H9 (cell line): ENCODE data around the gene R3HDM2. TPM values are rescaled to one million over a fixed set of nuclear protein-coding genes. Genes with fewer than 3 reads are reported as not detected.

Source experiments
- DNase-seq: peaks from one replicate; pipeline ENCODE4 v3.0.0-alpha.2; 2017
- H2AFZ ChIP-seq: one replicate; pipeline ENCODE4 v1.6.1; 2013; ENCODE audit warnings: mild to moderate bottlenecking, low read length, control low read depth, moderate library complexity
- H2AK5ac ChIP-seq: 2 replicates; pipeline ENCODE4 v1.6.1; 2013; ENCODE audit warnings: low read length, control low read depth, mixed read lengths; ENCODE audit not compliant: insufficient read length
- H2BK120ac ChIP-seq: one replicate; pipeline ENCODE4 v1.6.1; 2013; ENCODE audit warnings: low read depth, mild to moderate bottlenecking, low read length, control low read depth, inconsistent platforms; ENCODE audit not compliant: poor library complexity, severe bottlenecking
- H2BK12ac ChIP-seq: 2 replicates; pipeline ENCODE4 v1.6.1; 2013; ENCODE audit warnings: low read length, control low read depth, mixed read lengths, low read depth; ENCODE audit not compliant: insufficient read length
- H2BK15ac ChIP-seq: 2 replicates; pipeline ENCODE4 v1.6.1; 2013; ENCODE audit warnings: low read depth, low read length, control low read depth
- H2BK20ac ChIP-seq: one replicate; pipeline ENCODE4 v1.6.1; 2013; ENCODE audit warnings: low read depth, mild to moderate bottlenecking, low read length, control low read depth, inconsistent platforms; ENCODE audit not compliant: poor library complexity, severe bottlenecking
- H2BK5ac ChIP-seq: 2 replicates; pipeline ENCODE4 v1.6.1; 2013; ENCODE audit warnings: low read length, control low read depth, mixed read lengths; ENCODE audit not compliant: insufficient read length
- H3K14ac ChIP-seq: 2 replicates; pipeline ENCODE4 v1.6.1; 2013; ENCODE audit warnings: low read length, control low read depth; ENCODE audit not compliant: insufficient read depth
- H3K18ac ChIP-seq: 2 replicates; pipeline ENCODE4 v1.6.1; 2013; ENCODE audit warnings: low read depth, mild to moderate bottlenecking, mixed read lengths, low read length, control low read depth; ENCODE audit not compliant: insufficient read length
- H3K23ac ChIP-seq: 2 replicates; pipeline ENCODE4 v1.6.1; 2013; ENCODE audit warnings: low read length, control low read depth, mixed read lengths, low read depth; ENCODE audit not compliant: insufficient read length
- H3K23me2 ChIP-seq: 2 replicates; pipeline ENCODE4 v1.6.1; 2013; ENCODE audit warnings: low read depth, mild to moderate bottlenecking, mixed read lengths, low read length, control low read depth; ENCODE audit not compliant: insufficient read length, poor library complexity, severe bottlenecking
- H3K27ac ChIP-seq: 2 replicates; pipeline ENCODE4 v1.5.1; 2013; ENCODE audit warnings: low read length, control low read depth, mixed read lengths, low read depth; ENCODE audit not compliant: insufficient read length
- H3K27me3 ChIP-seq: 2 replicates; pipeline ENCODE4 v1.6.1; 2013; ENCODE audit warnings: low read length, control low read depth, inconsistent platforms; ENCODE audit not compliant: insufficient read depth
- H3K4ac ChIP-seq: 2 replicates; pipeline ENCODE4 v1.6.1; 2013; ENCODE audit warnings: low read depth, mild to moderate bottlenecking, control low read depth, inconsistent platforms, low read length, moderate library complexity
- H3K4me1 ChIP-seq: 2 replicates; pipeline ENCODE4 v1.6.1; 2013; ENCODE audit warnings: low read length, control low read depth, inconsistent platforms; ENCODE audit not compliant: insufficient read depth
- H3K4me2 ChIP-seq: 2 replicates; pipeline ENCODE4 v1.6.1; 2013; ENCODE audit warnings: low read length, control low read depth, mixed read lengths; ENCODE audit not compliant: insufficient read length, insufficient read depth
- H3K56ac ChIP-seq: 2 replicates; pipeline ENCODE4 v1.6.1; 2013; ENCODE audit warnings: low read depth, mild to moderate bottlenecking, mixed read lengths, low read length, control low read depth; ENCODE audit not compliant: insufficient read length
- H3K79me1 ChIP-seq: 2 replicates; pipeline ENCODE4 v1.6.1; 2013; ENCODE audit warnings: low read depth, mild to moderate bottlenecking, moderate library complexity, low read length, control low read depth, inconsistent platforms; ENCODE audit not compliant: insufficient read depth, poor library complexity, severe bottlenecking
- H3K79me2 ChIP-seq: 2 replicates; pipeline ENCODE4 v1.6.1; 2013; ENCODE audit warnings: low read length, control low read depth, inconsistent platforms; ENCODE audit not compliant: insufficient read depth
- H3K9ac ChIP-seq: 2 replicates; pipeline ENCODE4 v1.6.1; 2013; ENCODE audit warnings: low read length, control low read depth, mixed read lengths; ENCODE audit not compliant: insufficient read length; ENCODE audit errors: extremely low read depth
- H3K9me3 ChIP-seq: one replicate; pipeline ENCODE4 v1.6.1; 2013; ENCODE audit warnings: low read depth, low read length, inconsistent platforms; ENCODE audit not compliant: control insufficient read depth
- H3T11ph ChIP-seq: one replicate; pipeline ENCODE4 v1.6.1; 2013; ENCODE audit warnings: mild to moderate bottlenecking, low read length, control low read depth, inconsistent platforms
- H4K20me1 ChIP-seq: one replicate; pipeline ENCODE4 v1.6.1; 2013; ENCODE audit not compliant: control insufficient read depth, insufficient read length, insufficient read depth
- H4K5ac ChIP-seq: 2 replicates; pipeline ENCODE4 v1.6.1; 2013; ENCODE audit warnings: low read depth, mild to moderate bottlenecking, mixed read lengths, low read length, control low read depth; ENCODE audit not compliant: insufficient read length
- H4K8ac ChIP-seq: replicated peaks from 2 replicates; pipeline ENCODE4 v1.6.1; 2013; ENCODE audit warnings: low read length, control low read depth, mixed read lengths, low read depth; ENCODE audit not compliant: insufficient read length
- H4K91ac ChIP-seq: 2 replicates; pipeline ENCODE4 v1.6.1; 2013; ENCODE audit warnings: low read depth, mild to moderate bottlenecking, moderate library complexity, mixed read lengths, low read length, control low read depth; ENCODE audit not compliant: insufficient read length
- H3K27ac Mint-ChIP-seq, 3 experiments: 2 replicates in 2 of 3; 3 replicates in 1 of 3; pipeline ENCODE4 v1.8.0; 2020 to 2021; ENCODE audit warnings: mixed read lengths in 3 of 3, mild to moderate bottlenecking in 1 of 3, moderate library complexity in 1 of 3
- H3K27me3 Mint-ChIP-seq: 2 replicates; pipeline ENCODE4 v1.8.0; 2021; ENCODE audit warnings: low read depth, mild to moderate bottlenecking, moderate library complexity, mixed read lengths
- H3K36me3 Mint-ChIP-seq, 3 experiments: 2 replicates in 2 of 3; 3 replicates in 1 of 3; pipeline ENCODE4 v1.8.0; 2020 to 2021; ENCODE audit warnings: low read depth in 3 of 3, mixed read lengths in 3 of 3; ENCODE audit not compliant: insufficient read depth in 1 of 3
- H3K4me1 Mint-ChIP-seq, 2 experiments: 2 replicates each; pipeline ENCODE4 v1.8.0; 2020; ENCODE audit warnings: mixed read lengths in 2 of 2
- H3K4me3 Mint-ChIP-seq, 2 experiments: 2 replicates in 1 of 2; 3 replicates in 1 of 2; pipeline ENCODE4 v1.8.0; 2020 to 2021; ENCODE audit warnings: mild to moderate bottlenecking in 2 of 2, mixed read lengths in 2 of 2, moderate library complexity in 1 of 2
- H3K9me3 Mint-ChIP-seq, 2 experiments: 2 replicates in 1 of 2; 3 replicates in 1 of 2; pipeline ENCODE4 v1.8.0; 2020; ENCODE audit warnings: mild to moderate bottlenecking in 2 of 2, mixed read lengths in 2 of 2, moderate library complexity in 1 of 2
- CTCF ChIP-seq: fragments of 200-600 bp; sonication (generic); conservative IDR thresholded peaks from 3 replicates; pipeline ENCODE4 v1.8.0; 2021; ENCODE audit warnings: antibody characterized with exemption, mild to moderate bottlenecking
- WGBS: extraction: QIAGEN DNeasy Blood & Tissue Kit; methylation state at CpG from one replicate; pipeline ENCODE4 v1.1.7; 2013; ENCODE audit warnings: missing lambda C conversion rate, low lambda C conversion rate, mixed read lengths; ENCODE audit not compliant: insufficient read length; ENCODE audit errors: extremely low coverage; 5-methylcytosine and 5-hydroxymethylcytosine counted together
- total RNA-seq: library from RNA; stranded (reverse); gene quantifications from 2 replicates; pipeline ENCODE4 v1.2.1, GENCODE V29; 2021

Gene R3HDM2
- total RNA-seq, 1 experiment from 2014 or later: 43.9 TPM

DNA sequence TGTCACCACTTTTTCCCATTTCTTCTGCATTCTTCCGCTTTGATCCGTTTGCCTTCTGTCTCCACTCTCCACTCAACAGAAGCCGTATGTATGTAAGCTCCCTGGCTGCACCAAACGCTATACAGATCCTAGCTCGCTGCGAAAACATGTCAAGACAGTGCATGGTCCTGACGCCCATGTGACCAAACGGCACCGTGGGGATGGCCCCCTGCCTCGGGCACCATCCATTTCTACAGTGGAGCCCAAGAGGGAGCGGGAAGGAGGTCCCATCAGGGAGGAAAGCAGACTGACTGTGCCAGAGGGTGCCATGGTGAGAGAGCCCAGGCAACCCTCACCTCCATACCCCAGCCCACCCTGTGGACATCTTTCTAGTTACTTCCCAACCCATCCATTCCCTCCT, 37.1 kb upstream of the R3HDM2 start:
- no peak for TF ChIP-seq CTCF
- H3K9ac ChIP-seq: no peak overlapping the region
- no peaks in the 10 kb centered on the region for H3K79me2 ChIP-seq
- peak; percentile 24 for DNase-seq
- no peak overlapping the region for H2BK120ac ChIP-seq
- no peaks in the 10 kb centered on the region for H3K4me1 ChIP-seq
- H3K4me2 ChIP-seq: no peak overlapping the region
- H2BK15ac ChIP-seq: no peak overlapping the region
- no peak overlapping the region for H3K56ac ChIP-seq
- H2BK12ac ChIP-seq: no peak overlapping the region
- H3K4ac ChIP-seq: no peak overlapping the region
- no peaks in the 10 kb centered on the region for H3K23me2 ChIP-seq
- H3K9me3 ChIP-seq: no peaks in the 10 kb centered on the region
- H3K27me3 Mint-ChIP-seq: peaks cover 51% of the 10 kb centered on the region
- H3K23ac ChIP-seq: no peak overlapping the region
- H2BK5ac ChIP-seq: no peak overlapping the region
- H4K5ac ChIP-seq: no peak overlapping the region
- H3K9me3 Mint-ChIP-seq: no peaks in the 10 kb centered on the region
- H4K8ac ChIP-seq: no peak overlapping the region
- H2AFZ ChIP-seq: no peak overlapping the region
- no peaks in the 10 kb centered on the region for H3K79me1 ChIP-seq
- H3K27ac Mint-ChIP-seq: no peak overlapping the region; a peak in 1 of 7 replicates
- no peak overlapping the region for H4K91ac ChIP-seq
- H3K27me3 ChIP-seq: no peaks in the 10 kb centered on the region; the same call in 1 of the 2 replicates
- no CpG with 5 or more reads among the region's 11 CpGs for WGBS
- no peak overlapping the region for H2AK5ac ChIP-seq
- no peaks in the 10 kb centered on the region for H4K20me1 ChIP-seq
- H2BK20ac ChIP-seq: no peak overlapping the region
- H3K36me3 Mint-ChIP-seq: peaks cover 0 to 34% (median 19%) of the 10 kb centered on the region in 3 experiments
- H3T11ph ChIP-seq: no peak overlapping the region
- no peak overlapping the region for H3K18ac ChIP-seq
- peaks cover 5 to 7% of the 10 kb centered on the region in 2 experiments for H3K4me1 Mint-ChIP-seq
- no peak overlapping the region for H3K14ac ChIP-seq
- no peak overlapping the region for H3K27ac ChIP-seq
- no peak overlapping the region for H3K4me3 Mint-ChIP-seq
